Activated CD4-positive, CD25-positive, alpha-beta regulatory T cell treated with anti-CD3 and anti-CD28 coated beads, Interleukin-2, amount 50 U/mL, for 16 hours (primary cell): ENCODE data around the gene MTCH1.
"Not testable (repeated sequence)": the region's sequence is repeated elsewhere in the genome, so short reads cannot be mapped to it uniquely, and the experiment has no call there.

Experiments
- DNase-seq: peaks from one replicate; pipeline ENCODE4 v3.0.0-alpha.2; 2020; ENCODE audit warnings: low read depth, low spot score

Gene MTCH1

DNA sequence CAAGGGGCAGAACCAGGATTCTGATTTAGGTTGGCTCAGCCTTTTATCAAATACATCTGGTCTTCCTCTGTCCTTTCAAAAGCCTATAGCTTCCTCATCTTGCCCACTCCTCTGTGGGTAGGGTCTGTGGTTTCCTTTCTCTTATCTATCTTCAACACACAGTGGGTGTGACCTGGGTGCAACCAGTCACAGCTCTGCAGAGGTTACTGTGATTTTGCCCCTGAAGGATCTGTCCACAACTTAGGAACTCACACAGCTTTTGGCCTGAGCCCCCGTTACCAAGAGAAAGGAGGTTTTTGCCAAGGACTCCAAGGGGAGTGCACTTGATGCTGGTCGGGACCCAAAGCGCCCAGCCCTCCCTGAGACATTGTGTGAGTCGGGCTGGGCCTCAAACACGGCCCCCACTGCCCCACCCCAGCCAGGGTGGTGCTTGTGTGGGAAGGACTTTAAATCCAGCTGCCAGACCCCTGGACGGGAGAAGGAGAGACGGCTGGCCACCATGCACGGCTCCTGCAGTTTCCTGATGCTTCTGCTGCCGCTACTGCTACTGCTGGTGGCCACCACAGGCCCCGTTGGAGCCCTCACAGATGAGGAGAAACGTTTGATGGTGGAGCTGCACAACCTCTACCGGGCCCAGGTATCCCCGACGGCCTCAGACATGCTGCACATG is 31.6 kb downstream of the MTCH1 start, which contains the start of gene PI16:
TSS of gene PI16 (plus strand) at position 477 of the 670 bp plus-strand sequence. CDS start at position 500, 23 bp downstream.
- no peak for DNase-seq

DNA sequence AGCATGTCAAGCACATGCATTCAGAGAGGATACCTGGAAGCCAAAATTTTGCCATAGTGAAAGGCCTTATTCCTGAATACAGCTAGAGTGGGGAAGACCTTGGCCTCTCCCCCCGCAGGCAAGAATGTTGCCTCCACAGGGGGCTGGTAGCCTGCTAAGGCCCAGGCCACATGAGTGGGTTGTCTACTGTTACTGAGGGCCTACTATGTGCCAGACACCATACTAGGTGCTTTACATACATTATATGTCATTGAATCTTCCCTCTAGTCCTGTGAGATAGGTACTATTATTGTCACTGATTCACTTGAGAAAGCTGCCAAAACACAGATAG is 32.1 kb downstream of the MTCH1 start:
- no peak for DNase-seq

DNA sequence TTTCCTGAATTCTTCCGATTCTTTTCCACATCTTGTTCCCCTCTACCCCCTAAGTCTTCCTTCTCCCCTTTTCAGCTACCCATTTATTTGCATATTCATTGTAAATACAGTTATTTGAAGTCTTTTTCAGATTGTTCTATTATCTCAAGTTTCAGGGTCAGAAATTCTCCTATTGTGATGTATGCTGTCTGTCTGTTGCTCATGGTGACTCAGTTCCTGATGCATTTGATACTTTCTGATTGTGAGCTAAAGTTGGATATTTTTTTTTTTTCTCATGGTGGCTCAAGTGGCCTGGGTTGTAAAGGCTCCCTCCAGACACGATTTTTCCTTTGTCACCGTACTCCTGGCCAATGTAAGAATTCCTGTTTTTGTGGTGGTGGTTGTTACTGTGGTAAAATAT is 36.4 kb downstream of the MTCH1 start:
- DNase-seq: no peak

DNA sequence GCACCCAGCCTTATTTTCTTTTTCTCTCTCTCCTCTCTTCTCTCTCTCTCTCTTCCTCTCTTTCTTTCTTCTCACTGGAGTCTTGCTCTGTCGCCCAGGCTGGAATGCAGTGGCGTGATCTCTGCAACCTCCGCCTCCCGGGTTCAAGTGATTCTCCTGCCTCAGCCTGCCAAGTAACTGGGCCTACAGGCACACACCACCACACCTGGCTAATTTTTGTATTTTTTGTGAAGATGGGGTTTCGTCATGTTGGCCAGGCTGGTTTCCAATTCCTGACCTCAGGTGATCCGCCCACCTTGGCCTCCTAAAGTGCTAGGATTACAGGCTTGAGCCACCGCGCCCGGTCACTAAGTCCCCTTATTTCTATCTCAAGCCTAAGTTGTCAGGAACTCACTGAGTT is 36.9 kb downstream of the MTCH1 start:
- not testable (repeated sequence) for DNase-seq

DNA sequence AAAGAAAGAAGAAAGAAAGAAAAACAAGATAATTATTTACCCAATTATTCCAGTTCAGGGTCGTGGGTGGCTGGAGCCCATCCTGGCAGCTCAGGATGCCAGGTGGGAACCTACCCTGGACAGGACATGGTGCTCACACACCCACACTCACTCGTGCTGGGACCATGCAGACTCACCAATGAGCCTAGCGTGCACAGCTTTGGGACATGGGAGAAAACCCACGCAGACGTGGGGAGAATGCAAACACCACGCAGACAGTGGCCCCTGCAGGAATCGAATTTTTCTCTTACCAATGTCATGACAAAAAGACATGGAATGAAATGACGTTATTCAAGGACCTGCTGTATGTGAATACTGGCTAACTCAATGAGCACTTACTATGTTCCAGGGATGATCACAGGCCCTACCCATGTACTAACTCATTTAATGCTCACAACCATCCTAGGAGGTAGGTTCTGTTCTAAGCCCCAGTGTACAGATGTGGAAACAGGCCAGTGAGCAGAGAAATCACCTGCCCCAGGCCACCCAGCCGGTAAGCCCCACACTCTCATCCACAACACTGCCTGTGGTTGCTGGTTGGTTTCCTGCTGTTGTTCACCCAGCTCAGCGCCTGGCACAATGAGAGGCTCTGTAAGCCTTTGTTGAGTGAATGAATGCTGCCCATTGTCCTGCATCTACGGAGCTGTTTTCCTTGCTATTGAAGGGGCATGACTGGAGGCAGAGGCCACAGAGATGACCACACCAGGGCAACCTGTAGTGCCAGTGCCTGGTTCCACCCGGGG is 38.2 kb downstream of the MTCH1 start:
- DNase-seq: no peak

DNA sequence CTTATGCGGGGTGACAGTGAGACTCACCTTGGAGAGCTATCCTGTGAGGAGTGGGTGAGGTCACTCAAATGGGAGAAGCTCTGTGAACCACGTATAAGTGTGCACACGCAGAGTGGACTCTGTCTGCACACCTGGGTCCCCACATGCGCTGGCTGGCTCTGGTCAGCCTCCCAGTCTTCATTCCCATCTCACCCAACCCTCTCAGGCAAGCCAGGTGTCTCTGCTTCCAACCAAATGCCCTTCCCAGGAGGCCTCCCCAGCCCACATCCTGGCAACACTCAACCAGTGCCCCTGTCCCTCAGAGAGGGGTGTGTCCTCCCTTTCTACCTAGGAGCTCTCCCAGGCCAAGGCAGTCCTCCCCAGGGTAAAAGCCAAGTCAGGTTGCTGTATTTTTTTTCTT is 39.5 kb downstream of the MTCH1 start:
- no peak for DNase-seq

DNA sequence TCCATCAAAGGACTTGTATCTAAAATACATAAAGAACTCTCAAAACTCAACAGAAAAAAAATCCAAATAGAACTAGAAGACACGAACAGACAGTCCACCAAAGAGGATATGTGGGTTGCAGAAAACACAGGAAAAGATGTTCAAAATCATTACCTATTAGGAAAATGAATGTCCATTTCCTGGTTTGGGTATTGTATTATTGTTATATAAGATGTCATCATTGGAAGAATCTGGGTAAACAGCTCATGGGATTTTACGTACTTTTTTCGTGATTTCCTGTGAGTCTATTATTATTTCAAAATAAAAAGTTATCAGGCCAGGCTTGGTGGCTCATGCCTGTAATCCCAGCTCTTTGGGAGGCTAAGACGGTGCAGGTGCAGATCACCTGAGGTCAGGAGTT is 40.7 kb downstream of the MTCH1 start:
- no peak for DNase-seq

DNA sequence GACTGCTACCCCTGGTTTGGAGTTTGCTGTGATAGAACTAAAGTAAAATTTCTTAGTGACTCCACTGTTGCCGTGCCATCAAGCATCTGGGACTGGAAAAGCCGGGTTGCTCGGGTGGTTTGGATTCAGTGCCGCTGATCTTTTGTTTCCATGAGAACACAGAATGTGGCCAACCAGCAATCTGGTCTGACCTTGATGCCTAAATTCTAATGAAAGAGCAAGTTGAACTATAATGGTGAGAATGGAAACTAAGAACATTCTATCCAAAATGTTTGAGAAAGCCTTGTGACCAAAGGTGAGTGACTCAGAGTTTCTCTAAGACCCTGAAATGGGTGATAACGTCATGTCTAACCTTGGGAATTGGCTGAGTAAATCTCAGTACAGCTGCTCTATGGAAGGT is 41.3 kb downstream of the MTCH1 start:
- DNase-seq: no peak

DNA sequence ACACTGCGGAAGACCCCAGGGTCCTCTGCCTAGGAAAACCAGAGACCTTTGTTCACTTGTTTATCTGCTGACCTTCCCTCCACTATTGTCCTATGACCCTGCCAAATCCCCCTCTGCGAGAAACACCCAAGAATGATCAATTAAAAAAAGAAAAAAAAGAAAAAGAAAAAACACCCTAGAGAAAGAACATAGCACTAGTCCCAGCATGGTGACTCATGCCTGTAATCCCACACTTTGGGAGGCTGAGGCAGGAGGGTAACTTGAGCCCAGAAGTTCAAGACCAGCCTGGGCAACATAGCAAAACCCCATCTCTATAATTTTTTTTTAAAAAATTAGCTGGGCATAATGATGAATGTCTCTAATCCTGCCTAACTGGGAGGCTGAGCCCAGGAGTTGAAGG is 43.7 kb downstream of the MTCH1 start:
- DNase-seq: not testable (repeated sequence)

DNA sequence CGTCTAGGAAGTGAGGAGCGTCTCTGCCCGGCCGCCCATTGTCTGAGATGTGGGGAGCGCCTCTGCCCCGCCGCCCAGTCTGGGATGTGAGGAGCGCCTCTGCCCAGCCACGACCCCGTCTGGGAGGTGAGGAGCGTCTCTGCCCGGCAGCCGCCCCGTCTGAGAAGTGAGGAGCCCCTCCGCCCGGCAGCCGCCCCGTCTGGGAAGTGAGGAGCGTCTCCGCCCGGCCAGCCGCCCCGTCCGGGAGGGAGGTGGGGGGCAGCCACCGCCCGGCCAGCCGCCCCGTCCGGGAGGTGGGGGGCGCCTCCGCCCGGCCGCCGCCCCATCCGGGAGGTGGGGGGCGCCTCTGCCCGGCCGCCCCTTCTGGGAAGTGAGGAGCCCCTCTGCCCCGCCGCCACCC is 44.4 kb downstream of the MTCH1 start:
- DNase-seq: not testable (repeated sequence)

DNA sequence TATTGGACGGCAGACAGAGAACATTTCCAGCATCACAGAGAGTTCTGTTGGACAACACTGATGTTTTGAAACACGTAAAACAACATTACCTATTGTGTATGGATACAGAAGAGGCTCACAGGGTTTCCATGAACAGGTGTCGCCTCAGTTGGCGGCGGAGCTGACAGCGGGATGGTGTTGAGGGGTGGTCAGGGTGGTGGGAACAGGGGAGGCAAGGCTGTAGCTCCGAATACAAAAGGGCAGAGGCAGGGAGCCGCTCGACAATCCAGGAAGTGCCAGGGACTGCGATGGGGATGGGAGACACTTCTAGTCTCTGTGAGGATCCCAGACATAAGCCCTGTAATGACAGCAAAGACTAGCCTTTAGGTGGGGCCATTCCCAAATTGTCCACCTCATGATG is 46.0 kb downstream of the MTCH1 start:
- no peak for DNase-seq

DNA sequence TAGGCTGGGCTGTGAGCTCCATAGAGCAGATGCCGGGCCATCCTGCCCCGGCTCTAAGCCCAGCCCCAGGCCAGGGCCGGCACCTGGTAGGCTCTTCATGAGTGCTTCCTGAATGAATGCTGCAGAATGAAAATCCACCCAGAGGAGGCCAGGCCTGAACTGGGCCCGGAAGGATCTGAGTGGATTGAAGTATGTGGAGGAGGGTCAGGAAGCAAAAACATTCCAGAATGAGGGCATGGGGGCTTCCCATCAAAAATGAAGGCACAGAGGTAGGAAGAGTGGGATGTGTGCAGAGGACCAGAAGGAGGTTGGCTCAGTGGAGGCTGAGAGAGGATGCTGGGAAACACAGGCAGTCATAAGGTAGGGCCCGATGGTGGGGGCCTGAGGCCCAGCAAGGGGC is 47.0 kb downstream of the MTCH1 start:
- not testable (repeated sequence) for DNase-seq

DNA sequence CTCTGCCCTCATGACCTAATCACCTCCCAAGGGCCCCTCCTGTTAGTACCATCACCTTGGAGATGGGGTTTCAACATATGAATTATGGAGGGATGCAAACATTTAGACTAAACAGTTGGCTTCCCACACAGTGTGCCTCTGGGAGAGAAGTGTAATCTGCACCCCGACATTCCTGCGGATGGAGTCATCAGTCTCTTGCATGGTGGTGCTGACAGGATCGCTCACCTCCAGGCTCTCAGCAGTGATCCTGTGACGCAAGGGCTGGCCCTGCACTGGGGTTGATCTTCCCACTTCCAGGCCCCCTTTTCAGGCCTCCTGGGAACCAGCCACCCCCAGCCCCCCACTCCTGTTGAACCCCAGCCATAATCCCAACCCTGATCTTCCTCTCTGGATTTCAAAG is 47.5 kb downstream of the MTCH1 start:
- no peak for DNase-seq

DNA sequence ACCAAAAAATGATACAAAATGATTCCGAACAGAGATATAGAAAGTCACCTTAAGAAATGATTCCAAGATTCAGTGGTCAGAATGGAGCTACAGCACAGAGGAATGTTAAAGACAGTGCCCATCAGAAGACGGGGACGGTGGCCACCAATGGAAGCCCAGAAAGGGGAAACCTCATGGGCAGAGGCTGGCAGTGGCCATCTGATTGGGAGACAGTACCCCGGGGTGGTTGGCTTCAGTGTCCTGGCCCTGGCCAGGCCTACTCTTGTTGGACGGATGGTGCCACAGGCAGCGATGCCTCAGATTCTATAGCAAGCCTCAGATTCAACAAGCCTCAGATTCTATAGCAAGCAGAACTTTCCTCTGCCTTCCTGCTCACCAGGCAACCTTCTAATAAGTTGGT is 48.1 kb downstream of the MTCH1 start:
- no peak for DNase-seq

DNA sequence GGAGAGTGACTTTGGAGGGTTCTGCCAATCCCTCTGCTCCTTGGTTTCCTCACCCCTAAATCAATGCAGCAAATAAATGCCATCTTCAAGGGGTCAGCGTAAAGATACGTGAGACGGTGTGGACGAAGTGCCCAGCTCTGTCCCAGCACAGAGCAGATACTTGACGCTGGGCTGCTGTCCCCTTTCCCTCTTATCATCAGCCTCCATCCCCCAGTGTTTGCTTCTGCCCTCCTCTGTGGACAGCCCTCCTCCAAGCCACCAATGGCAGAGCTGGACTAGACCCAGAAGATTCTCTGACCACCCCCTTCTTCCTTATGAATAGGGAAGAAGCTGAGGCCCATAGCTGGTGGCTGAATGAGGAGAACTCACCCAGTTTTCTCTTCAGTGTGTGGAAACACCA is 49.2 kb downstream of the MTCH1 start:
- DNase-seq: no peak

DNA sequence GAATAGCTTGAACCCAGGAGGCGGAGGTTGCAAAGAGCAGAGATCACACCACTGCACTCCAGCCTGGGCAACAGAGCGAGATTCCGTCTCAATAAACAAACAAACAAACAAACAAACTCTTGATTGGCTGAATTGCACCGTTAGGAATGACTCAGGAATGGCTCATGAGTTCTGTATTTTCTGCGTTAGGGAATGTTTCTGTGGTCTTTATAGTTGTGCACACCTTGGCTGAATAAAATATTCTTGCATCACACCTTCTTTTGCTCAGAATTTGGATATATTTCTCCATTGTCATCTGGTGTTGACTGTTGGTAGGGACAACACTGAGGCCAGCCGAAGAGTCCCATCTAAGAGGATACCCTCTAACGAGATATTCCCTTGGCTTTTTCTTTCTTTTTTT is 51.1 kb downstream of the MTCH1 start:
- DNase-seq: no peak

DNA sequence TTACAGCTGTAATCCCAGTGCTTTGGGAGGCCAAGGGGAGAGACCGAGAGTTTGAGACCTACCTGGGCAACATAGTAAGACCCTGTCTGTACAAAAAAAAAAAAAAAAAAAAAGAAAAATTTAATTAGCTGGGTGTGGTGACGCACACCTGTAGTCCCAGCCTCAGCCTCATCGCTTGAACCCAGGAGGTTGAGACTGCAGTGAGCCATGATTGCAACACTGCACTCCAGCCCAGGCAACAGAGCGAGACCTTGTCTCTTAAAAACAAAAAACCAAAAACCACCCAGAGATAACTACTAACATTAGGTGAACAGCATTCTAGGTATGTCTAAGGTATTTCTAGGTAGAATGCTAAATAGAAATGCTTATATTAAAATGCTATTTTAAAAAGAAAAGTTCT is 52.5 kb downstream of the MTCH1 start:
- DNase-seq: no peak

DNA sequence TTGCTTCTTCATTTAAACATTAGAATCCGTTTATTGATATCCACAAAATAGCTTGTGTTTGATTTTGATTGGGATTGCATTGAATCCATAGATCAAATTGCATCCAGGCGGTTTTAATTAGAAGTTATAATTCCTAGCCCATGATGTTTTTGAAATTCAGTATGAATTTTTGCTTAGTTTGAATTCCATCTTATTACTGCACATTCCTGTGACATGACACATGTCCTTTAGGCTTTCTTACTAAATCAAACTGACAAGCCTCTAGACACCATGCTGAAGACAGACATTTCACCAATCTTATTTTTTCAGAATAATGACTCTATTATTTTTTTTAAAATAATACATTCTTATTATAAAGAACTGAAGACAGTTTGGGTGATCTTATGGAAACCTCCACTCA is 52.9 kb downstream of the MTCH1 start:
- DNase-seq: no peak

DNA sequence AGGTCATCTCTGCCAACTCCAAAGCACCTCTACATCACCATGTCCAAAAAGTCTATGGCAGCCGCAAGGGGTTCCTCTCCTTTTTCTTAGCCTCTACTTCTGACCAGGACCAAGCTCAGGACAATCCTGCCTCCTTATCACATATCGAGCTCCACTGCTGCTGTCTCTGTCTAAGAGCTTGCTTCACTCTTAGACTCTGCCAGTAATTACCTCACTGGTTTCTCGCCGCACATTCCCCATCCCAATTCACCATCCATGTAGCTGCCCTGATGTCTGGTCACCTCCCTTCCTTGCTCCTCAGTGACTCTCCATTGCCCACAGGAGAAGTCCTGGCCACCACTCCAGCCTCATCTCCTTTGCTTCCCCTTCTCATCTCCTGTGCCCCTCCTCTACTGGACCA is 55.5 kb downstream of the MTCH1 start:
- DNase-seq: no peak

DNA sequence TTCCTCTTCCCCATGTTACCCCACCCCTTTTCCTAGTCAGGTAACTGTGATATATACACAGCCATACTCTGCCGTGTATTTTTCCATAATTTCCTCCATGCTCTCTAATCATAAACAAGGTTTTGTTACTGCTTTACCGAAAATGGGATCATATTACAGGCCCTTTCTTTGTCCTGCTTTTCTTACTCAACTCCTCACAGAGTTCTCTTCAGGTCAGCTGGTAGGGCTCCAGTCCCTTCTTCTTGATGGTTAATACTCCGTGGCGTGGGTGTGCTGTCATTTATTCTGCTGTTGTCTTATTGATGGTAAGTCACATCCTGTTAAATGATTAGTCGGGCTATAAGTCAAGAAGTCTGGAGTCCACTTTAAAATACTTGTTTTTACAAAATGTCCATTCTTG is 56.4 kb downstream of the MTCH1 start:
- no peak for DNase-seq

DNA sequence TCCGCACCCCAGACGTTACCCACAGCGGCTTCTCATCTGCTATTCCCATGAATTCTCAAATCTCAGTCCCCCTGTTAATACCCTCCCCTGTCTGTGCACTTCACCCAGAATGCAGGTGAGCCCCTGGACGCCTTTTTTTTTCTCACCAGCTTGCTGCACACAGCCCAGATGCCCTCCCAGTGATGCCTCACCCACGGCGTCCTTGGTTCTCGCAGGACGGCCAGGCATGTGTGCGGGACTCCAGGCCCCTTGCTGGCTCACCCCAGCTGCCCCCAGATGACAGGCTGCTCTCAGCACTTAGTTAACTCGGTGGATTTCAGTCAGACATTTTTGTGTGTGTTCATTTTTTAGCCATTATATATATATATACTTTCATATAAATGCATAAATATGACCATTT is 56.8 kb downstream of the MTCH1 start:
- DNase-seq: no peak

DNA sequence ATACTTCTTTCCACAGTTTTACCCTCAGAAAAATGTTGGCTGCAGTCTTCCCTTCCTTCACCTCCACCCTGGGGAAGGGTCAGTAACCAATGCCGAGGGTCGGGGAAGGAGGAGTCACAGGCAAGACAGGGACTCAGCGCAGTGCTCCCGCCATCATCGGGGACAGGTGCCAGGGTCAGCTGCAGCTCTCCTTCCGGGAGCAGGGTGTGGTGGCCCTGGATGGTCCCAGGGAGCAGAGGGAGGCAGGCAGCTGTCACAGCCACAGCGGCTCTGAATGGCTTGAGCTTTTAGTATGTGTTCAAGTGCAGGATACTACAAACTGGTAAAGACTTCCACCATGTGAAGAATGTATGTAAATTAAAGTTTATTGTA is 57.5 kb downstream of the MTCH1 start:
- DNase-seq: no peak

DNA sequence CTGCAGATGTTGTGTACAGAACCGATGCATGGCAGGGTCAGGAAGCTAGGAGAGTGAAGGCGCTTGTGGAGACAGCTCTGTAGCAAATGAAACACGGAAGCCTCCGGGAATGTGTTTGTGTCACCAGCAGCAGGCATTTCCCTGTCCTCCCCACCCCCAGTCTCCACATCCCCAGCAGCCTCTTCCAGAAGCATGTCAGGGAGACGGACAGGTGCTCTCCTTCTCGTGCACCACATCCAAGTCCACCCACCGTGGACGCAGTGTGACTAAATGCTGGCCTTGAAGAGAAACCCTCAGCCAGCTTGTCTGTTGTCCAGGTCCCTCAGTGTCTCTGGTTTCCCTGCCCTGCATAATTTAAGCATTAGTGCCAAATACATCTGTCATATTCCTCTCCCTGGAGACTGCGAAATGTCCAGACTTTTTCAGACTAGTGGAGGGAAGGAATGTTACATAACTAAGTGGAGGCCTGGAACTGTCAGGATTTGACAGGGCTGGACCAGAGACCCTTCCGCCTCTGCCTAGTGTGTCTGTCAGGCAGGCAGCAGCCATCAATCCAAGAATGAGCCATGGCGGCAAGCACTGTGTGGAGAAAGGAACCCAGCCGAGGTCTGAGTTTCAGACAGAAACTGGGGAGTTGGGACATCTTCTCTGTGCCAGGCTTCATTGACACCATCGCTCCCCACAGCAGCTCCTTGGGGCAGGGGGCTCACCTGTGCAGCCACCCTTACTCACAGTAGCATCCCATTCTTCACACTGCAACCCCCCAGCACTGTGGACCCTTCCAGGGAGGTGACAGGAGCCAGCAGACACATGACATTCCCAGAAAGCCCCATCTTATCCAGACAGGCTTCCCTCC is 58.1 kb downstream of the MTCH1 start:
- DNase-seq: no peak
